ENCODE results near the gene RPS6KA2.

GRCh38 chr6:166611631-166612030 is 15.4 kb downstream of the RPS6KA2 start:
- TF ChIP-seq, protein P1, sequence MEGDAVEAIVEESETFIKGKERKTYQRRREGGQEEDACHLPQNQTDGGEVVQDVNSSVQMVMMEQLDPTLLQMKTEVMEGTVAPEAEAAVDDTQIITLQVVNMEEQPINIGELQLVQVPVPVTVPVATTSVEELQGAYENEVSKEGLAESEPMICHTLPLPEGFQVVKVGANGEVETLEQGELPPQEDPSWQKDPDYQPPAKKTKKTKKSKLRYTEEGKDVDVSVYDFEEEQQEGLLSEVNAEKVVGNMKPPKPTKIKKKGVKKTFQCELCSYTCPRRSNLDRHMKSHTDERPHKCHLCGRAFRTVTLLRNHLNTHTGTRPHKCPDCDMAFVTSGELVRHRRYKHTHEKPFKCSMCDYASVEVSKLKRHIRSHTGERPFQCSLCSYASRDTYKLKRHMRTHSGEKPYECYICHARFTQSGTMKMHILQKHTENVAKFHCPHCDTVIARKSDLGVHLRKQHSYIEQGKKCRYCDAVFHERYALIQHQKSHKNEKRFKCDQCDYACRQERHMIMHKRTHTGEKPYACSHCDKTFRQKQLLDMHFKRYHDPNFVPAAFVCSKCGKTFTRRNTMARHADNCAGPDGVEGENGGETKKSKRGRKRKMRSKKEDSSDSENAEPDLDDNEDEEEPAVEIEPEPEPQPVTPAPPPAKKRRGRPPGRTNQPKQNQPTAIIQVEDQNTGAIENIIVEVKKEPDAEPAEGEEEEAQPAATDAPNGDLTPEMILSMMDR (IDR thresholded peaks at IDR 0.05), result no peak
- no peak for TF ChIP-seq EP300 (IDR thresholded peaks at IDR 0.05)
